Retinal pigment epithelial cell (primary cell): Measurements from ENCODE around the gene RTN4.

ENCODE experiments used
- DNase-seq: peaks from one replicate; pipeline ENCODE4 v3.0.0-alpha.2; 2010; ENCODE audit warnings: low read depth
- H3K4me3 ChIP-seq: 2 replicates; pipeline ENCODE4 v1.5.1; 2011; ENCODE audit warnings: mild to moderate bottlenecking, low read length, control low read depth, moderate library complexity
- TF ChIP-seq, protein P1 (sequence below): conservative IDR thresholded peaks from 2 replicates; pipeline ENCODE4 v1.5.1; 2011; ENCODE audit warnings: low read depth, low read length, control low read depth, inconsistent platforms

RTN4 gene

DNA sequence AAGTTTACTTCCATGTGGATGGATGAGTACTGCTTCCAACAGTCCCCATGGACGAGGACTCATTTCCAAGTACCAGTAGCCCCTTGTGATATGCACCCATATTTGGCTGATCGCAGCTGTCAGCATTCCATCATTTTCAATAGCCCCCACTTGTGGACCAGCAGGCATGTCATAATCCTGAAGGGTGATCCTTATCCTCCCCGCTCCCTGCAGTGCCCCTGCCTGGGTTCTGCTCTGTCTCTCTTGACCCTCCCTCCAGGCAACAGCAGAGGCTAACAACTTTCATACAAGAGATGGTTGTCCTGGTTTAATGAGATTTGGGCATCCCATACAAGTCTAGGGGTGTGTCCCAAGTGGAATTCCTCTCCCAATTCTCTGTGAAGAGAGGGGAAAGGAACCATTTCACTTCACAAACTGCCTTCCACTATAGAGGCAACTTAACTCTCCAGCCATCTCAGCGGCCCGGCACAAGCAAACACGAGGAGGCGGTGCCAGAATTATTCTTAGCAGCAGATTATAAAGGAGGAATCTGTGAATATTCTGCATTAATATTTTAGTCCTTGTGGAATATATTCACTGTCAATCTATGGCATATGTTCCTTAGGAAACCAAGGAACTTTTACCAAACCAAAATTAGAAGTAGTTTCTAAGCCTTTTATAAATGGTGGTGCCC is 110.7 kb downstream of the RTN4 start:
- no peak overlapping the region for H3K4me3 ChIP-seq
- TF ChIP-seq, protein P1, sequence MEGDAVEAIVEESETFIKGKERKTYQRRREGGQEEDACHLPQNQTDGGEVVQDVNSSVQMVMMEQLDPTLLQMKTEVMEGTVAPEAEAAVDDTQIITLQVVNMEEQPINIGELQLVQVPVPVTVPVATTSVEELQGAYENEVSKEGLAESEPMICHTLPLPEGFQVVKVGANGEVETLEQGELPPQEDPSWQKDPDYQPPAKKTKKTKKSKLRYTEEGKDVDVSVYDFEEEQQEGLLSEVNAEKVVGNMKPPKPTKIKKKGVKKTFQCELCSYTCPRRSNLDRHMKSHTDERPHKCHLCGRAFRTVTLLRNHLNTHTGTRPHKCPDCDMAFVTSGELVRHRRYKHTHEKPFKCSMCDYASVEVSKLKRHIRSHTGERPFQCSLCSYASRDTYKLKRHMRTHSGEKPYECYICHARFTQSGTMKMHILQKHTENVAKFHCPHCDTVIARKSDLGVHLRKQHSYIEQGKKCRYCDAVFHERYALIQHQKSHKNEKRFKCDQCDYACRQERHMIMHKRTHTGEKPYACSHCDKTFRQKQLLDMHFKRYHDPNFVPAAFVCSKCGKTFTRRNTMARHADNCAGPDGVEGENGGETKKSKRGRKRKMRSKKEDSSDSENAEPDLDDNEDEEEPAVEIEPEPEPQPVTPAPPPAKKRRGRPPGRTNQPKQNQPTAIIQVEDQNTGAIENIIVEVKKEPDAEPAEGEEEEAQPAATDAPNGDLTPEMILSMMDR, result no peak
- DNase-seq, result no peak

GRCh38 chr2:54936766-54937165 is 113.5 kb downstream of the RTN4 start:
- DNase-seq, result peak; percentile 33
- H3K4me3 ChIP-seq, result no peak overlapping the region
- TF ChIP-seq, protein P1, result no peak

- H3K4me3 ChIP-seq, result no peak overlapping the region
These were observed 114.9 kb downstream of the RTN4 start for GRCh38 chr2:54935389-54935788.

GRCh38 chr2:54931473-54931872 is 118.8 kb downstream of the RTN4 start:
- TF ChIP-seq, protein P1, result no peak
- DNase-seq, result no peak
- no peak overlapping the region for H3K4me3 ChIP-seq

More at GRCh38 chr2:54935389-54935788, 114.9 kb downstream of the RTN4 start:
- DNase-seq, result no peak
- TF ChIP-seq, protein P1, result no peak

GRCh38 chr2:54928719-54929118 is 121.5 kb downstream of the RTN4 start:
- TF ChIP-seq, protein P1, result no peak
- no peak for DNase-seq
- no peak overlapping the region for H3K4me3 ChIP-seq

DNA sequence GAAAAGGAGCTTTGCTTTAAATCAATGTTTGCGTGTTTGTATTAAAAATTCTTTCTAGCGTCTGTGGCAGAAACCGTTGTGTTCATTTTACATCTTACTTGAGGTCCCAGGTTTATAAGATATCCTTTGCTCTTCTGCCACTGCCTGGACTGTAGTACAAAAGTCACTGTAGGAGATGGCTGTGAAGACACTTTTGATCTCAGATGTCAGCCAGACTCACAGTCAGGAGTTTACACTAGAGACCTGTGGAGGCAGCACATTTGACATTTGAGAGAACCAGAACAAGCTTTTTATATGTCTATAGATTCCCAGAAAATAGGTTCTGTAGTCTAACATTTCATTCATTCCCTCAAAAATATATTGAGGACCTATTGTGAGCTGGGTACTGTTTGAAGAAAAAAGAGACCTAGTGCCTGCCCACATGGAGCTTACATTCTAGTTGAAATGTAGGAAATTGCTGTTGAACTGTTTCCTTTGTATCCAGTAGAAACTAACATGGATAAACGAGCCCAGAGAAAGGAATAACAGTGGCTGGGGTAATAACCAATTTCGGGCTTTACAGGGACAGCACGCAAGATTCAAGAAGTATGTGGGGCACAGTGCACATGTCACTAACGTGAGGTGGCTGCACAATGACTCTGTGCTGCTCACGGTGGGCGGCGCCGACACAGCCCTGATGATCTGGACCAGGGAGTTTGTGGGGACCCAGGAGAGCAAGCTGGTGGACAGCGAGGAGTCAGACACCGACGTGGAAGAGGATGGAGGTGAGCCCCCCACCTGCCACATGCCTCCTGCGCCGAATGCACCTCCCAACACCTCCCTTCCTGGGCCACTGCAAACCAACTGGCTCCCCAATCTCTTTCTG is 122.3 kb downstream of the RTN4 start:
- no peak overlapping the region for H3K4me3 ChIP-seq
- no peak for DNase-seq
- TF ChIP-seq, protein P1, result no peak
